CD4-positive, alpha-beta T cell treated with Interferon gamma for 1 hour (primary cell): Measurements from ENCODE around the gene ERCC6L2.
A peak's percentile ranks its signal among the peaks of the same experiment; 100 is the strongest.

Source experiments
- DNase-seq: peaks from one replicate; pipeline ENCODE4 v3.0.0-alpha.2; 2020

The ERCC6L2 gene

GRCh38 chr9:95864852-95865580 lies 10.5 kb upstream of the ERCC6L2 start:
- no peak for DNase-seq

- no peak for DNase-seq
Measured at GRCh38 chr9:95870352-95870751, 5.1 kb upstream of the ERCC6L2 start.

GRCh38 chr9:95870906-95871305 lies 4.6 kb upstream of the ERCC6L2 start:
- DNase-seq = no peak

GRCh38 chr9:95874303-95874988 lies 1.0 kb upstream of the ERCC6L2 start:
- no peak for DNase-seq

GRCh38 chr9:95874989-95875304 lies 544 bp upstream of the ERCC6L2 start:
- peak; percentile 53 for DNase-seq

- no peak for DNase-seq
Measured at GRCh38 chr9:95876138-95876444, 600 bp downstream of the ERCC6L2 start.

GRCh38 chr9:95876595-95876994 lies 1.1 kb downstream of the ERCC6L2 start:
- DNase-seq = no peak

GRCh38 chr9:95877984-95878383 lies 2.5 kb downstream of the ERCC6L2 start:
- DNase-seq = no peak

GRCh38 chr9:95879591-95879990 lies 4.1 kb downstream of the ERCC6L2 start:
- no peak for DNase-seq

GRCh38 chr9:95880021-95880690 lies 4.7 kb downstream of the ERCC6L2 start:
- no peak for DNase-seq

- no peak for DNase-seq
Measured at GRCh38 chr9:95887926-95888497, 12.5 kb downstream of the ERCC6L2 start.

GRCh38 chr9:95890594-95890993 lies 15.1 kb downstream of the ERCC6L2 start:
- DNase-seq = no peak

GRCh38 chr9:95891067-95891671 lies 15.7 kb downstream of the ERCC6L2 start:
- DNase-seq = no peak

- no peak for DNase-seq
Measured at GRCh38 chr9:95892690-95893089, 17.2 kb downstream of the ERCC6L2 start.

GRCh38 chr9:95896580-95896979 lies 21.1 kb downstream of the ERCC6L2 start:
- DNase-seq = no peak

GRCh38 chr9:95901506-95901905 lies 26.0 kb downstream of the ERCC6L2 start:
- no peak for DNase-seq

GRCh38 chr9:95903398-95903797 lies 27.9 kb downstream of the ERCC6L2 start:
- no peak for DNase-seq

- DNase-seq = no peak
Measured at GRCh38 chr9:95907794-95908193, 32.3 kb downstream of the ERCC6L2 start.

- DNase-seq = no peak
Measured at GRCh38 chr9:95910023-95910707, 34.7 kb downstream of the ERCC6L2 start.

GRCh38 chr9:95910770-95911340 lies 35.4 kb downstream of the ERCC6L2 start:
- DNase-seq = no peak

- no peak for DNase-seq
Measured at GRCh38 chr9:95912773-95913172, 37.3 kb downstream of the ERCC6L2 start.

GRCh38 chr9:95920017-95920416 lies 44.5 kb downstream of the ERCC6L2 start:
- DNase-seq = no peak

- DNase-seq = no peak
Measured at GRCh38 chr9:95923794-95924193, 48.3 kb downstream of the ERCC6L2 start.
